Activated T-cell treated with anti-CD3 and anti-CD28 coated beads, Interleukin-2, amount 50 U/mL, for 72 hours (primary cell): Measurements from ENCODE around the gene MAGIX. TPM values are rescaled to one million over a fixed set of nuclear protein-coding genes. Genes with fewer than 3 reads are reported as not detected.

ENCODE experiments used
- ATAC-seq, 2 donors: fragments of 150-1000 bp; cut with Tn5 transposase; replicated peaks in 1 of 2; 2 replicates each; pipeline ENCODE4 v1.10.0; 2021; ENCODE audit warnings: moderate library complexity in 2 of 2, mild to moderate bottlenecking in 1 of 2
- DNase-seq, 2 donors: peaks; one replicate each; pipeline ENCODE4 v3.0.0; 2021 to 2022; ENCODE audit warnings: mixed read lengths in 1 of 2
- H3K27ac Mint-ChIP-seq: one replicate; pipeline ENCODE4 v1.8.0; 2022; ENCODE audit warnings: mild to moderate bottlenecking, moderate library complexity, mixed read lengths
- H3K27me3 Mint-ChIP-seq: one replicate; pipeline ENCODE4 v1.8.0; 2022; ENCODE audit warnings: low read depth, mixed read lengths
- H3K36me3 Mint-ChIP-seq, 2 donors: one replicate each; pipeline ENCODE4 v1.8.0; 2022; ENCODE audit warnings: mixed read lengths in 2 of 2, mild to moderate bottlenecking in 1 of 2; ENCODE audit not compliant: insufficient read depth in 2 of 2
- H3K4me1 Mint-ChIP-seq: one replicate; pipeline ENCODE4 v1.8.0; 2022; ENCODE audit warnings: low read depth, mixed read lengths
- H3K4me3 Mint-ChIP-seq, 2 donors: one replicate each; pipeline ENCODE4 v1.8.0; 2022; ENCODE audit warnings: mild to moderate bottlenecking in 2 of 2, mixed read lengths in 2 of 2, moderate library complexity in 2 of 2
- H3K9me3 Mint-ChIP-seq, 2 donors: one replicate each; pipeline ENCODE4 v1.8.0; 2022; ENCODE audit warnings: mixed read lengths in 2 of 2
- total RNA-seq, 2 donors: library from RNA; stranded (reverse); gene quantifications; one replicate each; pipeline ENCODE4 v1.2.3, GENCODE V29; 2022

MAGIX gene
- total RNA-seq, 2 donors from 2014 or later = 0.84 to 0.93 TPM

DNA sequence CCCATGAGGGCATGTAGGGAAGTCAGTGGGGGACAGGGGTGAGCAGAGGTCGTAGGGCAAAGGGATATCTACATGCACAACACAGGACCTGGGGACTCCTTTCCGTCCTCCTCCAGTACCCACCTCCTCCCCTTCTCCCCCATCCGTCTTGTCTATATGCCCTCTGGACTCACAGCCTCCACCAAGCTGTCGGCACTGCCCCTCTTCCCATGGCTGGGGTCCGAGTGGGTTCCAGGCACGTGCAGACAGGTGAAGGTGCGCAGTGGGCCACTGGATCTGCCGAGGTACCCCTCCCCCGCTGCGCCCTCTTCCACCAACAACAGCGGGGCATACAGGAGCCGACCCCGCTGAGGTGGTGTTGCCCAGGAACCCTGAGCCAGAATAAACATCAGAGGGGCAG, 42.9 kb downstream of the MAGIX start:
- no peaks in the 10 kb centered on the region for H3K27me3 Mint-ChIP-seq
- ATAC-seq = no peak
- H3K4me3 Mint-ChIP-seq = no peak overlapping the region
- H3K4me1 Mint-ChIP-seq = peaks cover 4% of the 10 kb centered on the region
- H3K36me3 Mint-ChIP-seq = no peaks in the 10 kb centered on the region
- no peaks in the 10 kb centered on the region for H3K9me3 Mint-ChIP-seq
- no peak for DNase-seq
- H3K27ac Mint-ChIP-seq = no peak overlapping the region

DNA sequence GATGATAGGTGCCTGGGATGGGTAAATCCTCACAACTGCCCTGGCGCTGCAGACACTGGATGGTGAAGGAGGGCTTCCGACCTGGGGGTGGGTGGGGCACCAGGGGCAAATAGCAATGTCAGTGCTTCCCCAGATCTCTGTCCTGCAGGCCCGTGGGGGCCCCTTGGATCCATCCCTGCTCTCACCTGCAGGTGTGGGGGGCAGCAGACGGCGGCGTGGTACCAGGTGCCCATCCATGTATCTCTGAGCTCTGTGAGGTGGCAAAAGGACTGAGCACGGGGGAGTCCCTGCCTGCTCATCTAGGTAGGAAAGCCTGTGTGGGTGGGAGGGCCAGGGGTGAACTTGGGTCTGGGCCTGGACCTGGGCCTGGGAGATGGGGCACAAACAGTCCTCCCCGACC, 44.0 kb downstream of the MAGIX start:
- no peak for ATAC-seq
- Mint-ChIP-seq H3K9me3 (no peaks in the 10 kb centered on the region), H3K36me3 (no peaks in the 10 kb centered on the region), H3K4me1 (no peaks in the 10 kb centered on the region), H3K27me3 (peaks cover 8% of the 10 kb centered on the region), H3K27ac (no peak overlapping the region), H3K4me3 (no peak overlapping the region)
- no peak for DNase-seq

DNA sequence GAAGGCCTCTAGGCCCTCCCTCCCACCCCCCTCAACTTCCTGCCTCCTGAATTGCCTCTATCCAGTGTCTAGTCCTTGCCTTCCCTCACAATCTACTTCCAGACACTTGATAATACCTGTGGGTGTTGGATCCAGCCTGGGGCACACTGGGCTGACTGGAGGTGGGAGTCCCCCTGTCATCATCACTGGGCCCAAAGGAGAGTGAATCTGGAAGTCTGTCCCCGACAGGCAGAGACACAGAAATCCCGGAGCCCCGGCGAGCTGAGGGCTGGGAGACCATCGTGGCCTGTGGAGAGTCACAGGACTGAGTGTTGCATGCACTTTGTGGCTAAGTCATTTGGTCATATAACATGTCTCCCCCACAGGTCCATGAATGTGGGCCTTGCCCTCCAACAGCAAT, 45.8 kb downstream of the MAGIX start:
- H3K4me3 Mint-ChIP-seq = no peak overlapping the region
- ATAC-seq (no peak), DNase-seq (no peak)
- H3K27ac Mint-ChIP-seq = no peak overlapping the region
- no peaks in the 10 kb centered on the region for H3K4me1 Mint-ChIP-seq
- H3K27me3 Mint-ChIP-seq = peaks cover 8% of the 10 kb centered on the region
- H3K9me3 Mint-ChIP-seq = peaks cover 4 to 10% of the 10 kb centered on the region in 2 donors
- H3K36me3 Mint-ChIP-seq = no peaks in the 10 kb centered on the region

DNA sequence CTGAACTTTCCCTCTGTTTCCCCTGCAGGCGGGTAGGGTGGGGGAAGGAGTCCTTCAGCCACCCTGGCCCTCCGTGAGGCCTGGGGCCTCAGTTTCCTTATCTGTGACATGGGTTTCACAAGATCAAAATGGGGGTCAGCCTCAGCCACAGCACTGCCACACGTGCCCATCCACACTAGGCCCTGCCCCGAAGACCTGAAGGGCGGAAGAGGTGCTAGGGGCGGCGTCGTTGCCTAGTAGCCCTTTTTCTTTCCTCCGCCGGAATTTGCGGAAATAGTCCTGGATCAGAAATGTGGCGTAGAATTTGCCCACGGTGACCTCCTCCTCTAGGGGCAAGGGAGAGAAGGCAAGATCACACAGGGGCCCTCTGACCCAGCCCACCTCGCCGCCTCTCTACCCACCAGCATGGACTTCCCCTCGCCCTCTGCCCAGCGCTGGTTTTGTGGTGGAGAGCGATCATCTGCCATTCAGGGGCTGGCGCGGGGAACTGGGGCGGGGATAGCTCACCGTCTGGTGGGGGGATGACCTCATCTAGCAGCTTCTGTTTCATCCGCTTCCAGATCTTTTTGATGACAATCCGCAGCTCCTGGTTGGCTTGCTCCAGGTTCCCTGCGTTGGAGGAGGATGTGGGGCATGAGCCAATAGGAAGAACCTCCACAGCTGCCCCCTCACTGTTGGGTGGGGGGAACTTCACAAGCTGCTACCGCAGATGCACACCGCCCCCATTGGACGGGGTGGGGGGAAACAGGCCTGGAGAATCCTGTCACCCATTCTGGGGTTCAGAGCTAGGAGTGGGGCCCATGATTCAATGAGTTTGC, 47.1 kb downstream of the MAGIX start:
- Mint-ChIP-seq H3K4me3 (peak overlapping the region in 1 of 2 donors; percentile 13), H3K27ac (no peak overlapping the region), H3K27me3 (peaks cover 8% of the 10 kb centered on the region), H3K36me3 (no peaks in the 10 kb centered on the region), H3K4me1 (no peaks in the 10 kb centered on the region), H3K9me3 (peaks cover 6 to 10% of the 10 kb centered on the region in 2 donors)
- peak; percentile 55 to 59 for ATAC-seq
- DNase-seq = peak in 1 of 2 donors; percentile 30

DNA sequence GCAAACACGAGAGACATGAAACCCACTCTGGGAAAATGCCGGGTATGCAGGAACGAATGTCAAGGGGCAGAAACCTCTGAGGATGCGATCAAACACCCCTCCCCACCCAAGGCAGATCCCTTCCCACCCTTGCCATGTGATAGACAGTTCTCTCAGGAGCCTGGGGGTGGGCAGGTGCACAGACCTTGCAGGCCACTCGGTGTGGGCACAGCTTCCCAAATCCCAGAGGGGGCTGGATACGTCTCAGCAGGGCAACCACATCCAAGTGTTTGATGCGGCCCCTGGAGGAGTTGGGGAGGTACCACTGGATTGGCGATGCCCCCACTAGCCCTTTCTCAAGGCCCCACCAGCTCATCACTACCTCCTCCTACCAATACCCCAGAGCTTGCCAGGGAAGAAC, 47.8 kb downstream of the MAGIX start:
- no peak overlapping the region for H3K27ac Mint-ChIP-seq
- ATAC-seq (no peak), DNase-seq (no peak)
- H3K27me3 Mint-ChIP-seq = peaks cover 8% of the 10 kb centered on the region
- peaks cover 6 to 10% of the 10 kb centered on the region in 2 donors for H3K9me3 Mint-ChIP-seq
- H3K36me3 Mint-ChIP-seq = no peaks in the 10 kb centered on the region
- H3K4me1 Mint-ChIP-seq = no peaks in the 10 kb centered on the region
- H3K4me3 Mint-ChIP-seq = no peak overlapping the region

DNA sequence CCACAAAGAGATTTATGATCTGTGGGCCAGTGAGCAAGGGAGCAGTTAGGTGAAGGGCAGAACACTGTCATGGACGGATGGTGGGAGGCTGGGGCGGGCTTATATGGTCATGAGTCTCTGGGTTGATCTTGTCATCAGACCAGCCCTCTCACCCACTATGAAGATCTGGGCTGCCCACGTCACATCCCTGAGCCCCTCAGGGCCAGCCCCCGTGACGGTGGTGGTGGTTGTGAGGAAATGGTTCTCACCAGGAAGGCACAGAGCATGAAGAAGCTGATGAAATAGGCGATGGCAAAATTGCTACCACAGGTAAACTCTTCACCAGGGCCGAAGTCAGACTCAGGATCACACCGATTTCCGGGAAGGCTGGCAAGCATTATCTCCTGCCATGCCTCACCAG, 48.5 kb downstream of the MAGIX start:
- Mint-ChIP-seq H3K27me3 (peaks cover 12% of the 10 kb centered on the region), H3K36me3 (no peaks in the 10 kb centered on the region), H3K27ac (no peak overlapping the region), H3K9me3 (peaks cover 6 to 10% of the 10 kb centered on the region in 2 donors), H3K4me1 (no peaks in the 10 kb centered on the region), H3K4me3 (no peak overlapping the region)
- no peak for DNase-seq
- ATAC-seq = no peak

DNA sequence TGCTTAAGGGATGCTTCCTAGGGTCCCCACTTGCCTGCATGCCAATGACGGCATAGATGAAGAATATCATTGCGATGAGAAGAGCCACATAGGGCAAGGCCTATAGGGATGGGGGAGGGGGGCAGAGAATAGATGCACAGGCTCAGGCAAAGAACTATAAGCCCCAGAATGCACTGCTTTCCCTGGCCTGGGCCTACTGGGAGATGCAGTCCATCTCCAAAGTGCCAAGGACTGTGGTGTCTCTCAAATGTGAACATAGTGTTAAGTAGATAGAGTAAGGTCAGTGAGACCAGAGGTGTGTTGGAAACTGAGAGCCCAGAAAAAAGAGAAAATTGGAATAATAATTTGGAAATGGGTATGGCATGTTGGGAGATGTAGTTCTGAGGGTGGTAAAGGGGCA, 49.7 kb downstream of the MAGIX start:
- Mint-ChIP-seq H3K4me3 (no peak overlapping the region), H3K27me3 (peaks cover 13% of the 10 kb centered on the region), H3K27ac (no peak overlapping the region), H3K4me1 (no peaks in the 10 kb centered on the region), H3K36me3 (no peaks in the 10 kb centered on the region), H3K9me3 (peaks cover 6 to 10% of the 10 kb centered on the region in 2 donors)
- no peak for ATAC-seq
- no peak for DNase-seq

DNA sequence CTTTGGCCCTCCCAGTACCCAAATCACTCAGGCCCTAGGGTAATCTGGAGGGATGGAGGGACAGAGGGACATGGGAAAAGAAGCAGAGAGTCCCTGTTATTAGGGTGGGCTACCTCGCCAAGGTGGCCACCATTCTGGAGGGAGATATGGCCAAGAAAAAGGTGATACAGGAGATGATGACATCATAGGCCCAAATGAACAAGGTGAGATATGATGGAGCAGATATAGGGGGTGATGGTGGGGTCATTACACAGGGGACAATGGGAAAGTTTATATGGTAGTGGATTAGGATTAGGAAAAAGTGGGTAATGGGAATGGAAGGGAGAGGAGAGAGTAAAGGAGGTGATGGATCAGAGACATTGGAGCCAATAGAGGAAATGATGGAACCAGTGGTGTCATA, 50.3 kb downstream of the MAGIX start:
- peaks cover 6 to 10% of the 10 kb centered on the region in 2 donors for H3K9me3 Mint-ChIP-seq
- no peak overlapping the region for H3K27ac Mint-ChIP-seq
- no peak for DNase-seq
- peaks cover 13% of the 10 kb centered on the region for H3K27me3 Mint-ChIP-seq
- no peaks in the 10 kb centered on the region for H3K4me1 Mint-ChIP-seq
- ATAC-seq = no peak
- no peak overlapping the region for H3K4me3 Mint-ChIP-seq
- H3K36me3 Mint-ChIP-seq = no peaks in the 10 kb centered on the region

DNA sequence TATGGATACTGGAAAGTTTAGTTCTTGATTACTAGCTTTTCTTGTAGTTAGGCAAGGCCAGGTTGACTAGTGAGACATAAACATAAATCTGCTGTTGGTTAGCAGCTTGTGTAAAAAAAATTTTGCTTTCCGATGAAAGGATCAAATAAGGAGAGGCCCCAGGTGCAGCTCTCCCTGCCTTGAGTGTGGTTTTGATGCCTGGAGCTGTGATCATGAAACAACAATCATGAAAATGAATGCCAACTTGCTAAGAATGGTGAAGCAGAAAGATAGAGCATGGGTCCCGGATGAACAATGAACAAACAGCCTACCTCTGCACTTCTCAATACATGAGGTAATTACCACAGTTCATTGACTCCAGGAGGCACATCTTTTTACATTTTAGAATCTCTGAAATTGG, 51.9 kb downstream of the MAGIX start:
- Mint-ChIP-seq H3K4me1 (no peaks in the 10 kb centered on the region), H3K27ac (no peak overlapping the region), H3K36me3 (no peaks in the 10 kb centered on the region), H3K4me3 (no peak overlapping the region), H3K27me3 (peaks cover 13% of the 10 kb centered on the region), H3K9me3 (peaks cover 6 to 10% of the 10 kb centered on the region in 2 donors)
- ATAC-seq (no peak), DNase-seq (no peak)

DNA sequence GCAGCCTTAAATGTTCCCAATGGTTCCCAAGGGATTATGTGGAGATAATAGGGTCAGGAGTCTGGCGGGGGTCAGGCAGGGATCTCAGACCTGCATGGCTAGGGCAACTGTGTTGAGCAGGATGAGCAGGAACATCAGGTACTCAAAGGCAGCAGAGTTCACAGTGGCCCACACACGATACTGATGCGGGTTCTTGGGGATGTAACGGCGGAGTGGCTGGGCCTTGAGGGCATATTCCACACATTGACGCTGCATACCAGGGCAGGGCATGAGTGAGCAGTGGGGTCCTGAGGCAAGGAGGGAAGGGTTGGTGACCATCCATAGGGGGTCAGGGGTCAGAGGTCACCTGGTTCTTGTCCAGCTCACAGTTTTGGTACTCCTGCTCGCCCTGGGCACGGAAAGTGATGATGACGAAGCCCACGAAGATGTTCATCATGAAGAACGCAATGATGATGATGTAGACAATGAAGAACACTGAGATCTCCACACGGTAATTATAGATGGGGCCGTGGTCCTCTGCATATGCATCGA, 52.5 kb downstream of the MAGIX start:
- H3K4me3 Mint-ChIP-seq = no peak overlapping the region
- H3K27me3 Mint-ChIP-seq = peaks cover 13% of the 10 kb centered on the region
- no peaks in the 10 kb centered on the region for H3K4me1 Mint-ChIP-seq
- H3K9me3 Mint-ChIP-seq = peaks cover 6 to 10% of the 10 kb centered on the region in 2 donors
- no peak overlapping the region for H3K27ac Mint-ChIP-seq
- H3K36me3 Mint-ChIP-seq = no peaks in the 10 kb centered on the region
- DNase-seq (no peak), ATAC-seq (no peak)

Other genes starting within 250 kb of the MAGIX start
- gene PIM2, start 243.7 kb upstream of the MAGIX start, total RNA-seq = 100 to 1,000 TPM; 550 to 563 TPM
- gene OTUD5, start 205.2 kb upstream of the MAGIX start, total RNA-seq = 100 to 1,000 TPM; 123 to 137 TPM
- 1 to 10 TPM; 7.6 to 8.3 TPM for gene KCND1, start 190.9 kb upstream of the MAGIX start, total RNA-seq
- gene GRIPAP1, start 160.5 kb upstream of the MAGIX start, total RNA-seq = 100 to 1,000 TPM; 108 to 114 TPM
- gene TFE3, start 119.4 kb upstream of the MAGIX start, total RNA-seq = 10 to 100 TPM; 38.8 to 44.8 TPM
- 1 to 10 TPM; 8.7 to 9.0 TPM for gene CCDC120, start 103.8 kb upstream of the MAGIX start, total RNA-seq
- 10 to 100 TPM; 19.1 to 20.9 TPM for gene PRAF2, start 88.8 kb upstream of the MAGIX start, total RNA-seq
- 10 to 100 TPM; 43.4 to 49.0 TPM for gene WDR45, start 82.9 kb upstream of the MAGIX start, total RNA-seq
- gene GPKOW, start 39.0 kb upstream of the MAGIX start, total RNA-seq = 10 to 100 TPM; 14.7 to 17.8 TPM
- gene PLP2, start 9.1 kb downstream of the MAGIX start, total RNA-seq = 100 to 1,000 TPM; 232 to 266 TPM
- 10 to 100 TPM; 17.4 to 17.6 TPM for gene PRICKLE3, start 23.6 kb downstream of the MAGIX start, total RNA-seq
- gene SYP, start 37.4 kb downstream of the MAGIX start, total RNA-seq = 10 to 100 TPM in 1 of 2 donors, 1 to 10 TPM in 1; 8.7 to 15.9 TPM
- 1 to 10 TPM; 3.4 to 4.1 TPM for gene CACNA1F, start 70.6 kb downstream of the MAGIX start, total RNA-seq
- gene CCDC22, start 72.7 kb downstream of the MAGIX start, total RNA-seq = 10 to 100 TPM; 24.5 to 27.2 TPM
- 10 to 100 TPM; 16.7 to 22.8 TPM for gene FOXP3, start 102.0 kb downstream of the MAGIX start, total RNA-seq
- gene PPP1R3F, start 107.0 kb downstream of the MAGIX start, total RNA-seq = 10 to 100 TPM in 1 of 2 donors, 1 to 10 TPM in 1; 9.8 to 16.1 TPM
- gene GAGE10, start 140.9 kb downstream of the MAGIX start, total RNA-seq = not detected
- gene GAGE12J, start 159.3 kb downstream of the MAGIX start, total RNA-seq = not detected
- not detected for gene GAGE13, start 168.8 kb downstream of the MAGIX start, total RNA-seq